DND-41 (cell line): ENCODE measurements around the gene TSPOAP1.

Experiments used
- EZH2 ChIP-seq: IDR thresholded peaks from 3 replicates; pipeline ENCODE4 v1.6.1; 2012; ENCODE audit warnings: borderline replicate concordance, low read depth, mild to moderate bottlenecking, moderate library complexity, low read length, inconsistent platforms; ENCODE audit not compliant: severe bottlenecking
- TF ChIP-seq, protein P1 (sequence below): IDR thresholded peaks from 2 replicates; pipeline ENCODE4 v1.5.1; 2012; ENCODE audit warnings: borderline replicate concordance, low read length, moderate library complexity, mild to moderate bottlenecking; ENCODE audit not compliant: poor library complexity, severe bottlenecking; ENCODE audit errors: extremely low read depth

DNA sequence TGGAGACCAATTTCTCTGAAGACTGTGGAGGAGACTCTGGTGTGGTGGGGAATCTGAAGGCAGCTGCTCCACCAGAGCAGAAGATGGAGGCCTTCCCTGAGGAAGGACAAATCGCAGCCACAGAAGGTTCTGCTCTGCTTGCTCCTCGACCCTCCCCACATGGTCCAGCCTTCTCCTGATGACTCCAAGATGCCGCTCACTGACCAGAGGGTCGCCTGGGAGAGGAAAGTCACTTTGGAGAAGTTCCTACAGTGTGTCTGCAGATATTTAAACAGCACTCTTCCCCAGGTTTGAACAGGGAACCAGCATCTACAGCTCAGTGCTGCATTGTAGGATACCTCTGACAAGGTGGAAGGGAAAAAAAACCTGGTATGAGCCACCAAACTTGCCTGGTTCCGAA is 44.4 kb upstream of the TSPOAP1 start:
- no peak for TF ChIP-seq EZH2
- TF ChIP-seq, protein P1, sequence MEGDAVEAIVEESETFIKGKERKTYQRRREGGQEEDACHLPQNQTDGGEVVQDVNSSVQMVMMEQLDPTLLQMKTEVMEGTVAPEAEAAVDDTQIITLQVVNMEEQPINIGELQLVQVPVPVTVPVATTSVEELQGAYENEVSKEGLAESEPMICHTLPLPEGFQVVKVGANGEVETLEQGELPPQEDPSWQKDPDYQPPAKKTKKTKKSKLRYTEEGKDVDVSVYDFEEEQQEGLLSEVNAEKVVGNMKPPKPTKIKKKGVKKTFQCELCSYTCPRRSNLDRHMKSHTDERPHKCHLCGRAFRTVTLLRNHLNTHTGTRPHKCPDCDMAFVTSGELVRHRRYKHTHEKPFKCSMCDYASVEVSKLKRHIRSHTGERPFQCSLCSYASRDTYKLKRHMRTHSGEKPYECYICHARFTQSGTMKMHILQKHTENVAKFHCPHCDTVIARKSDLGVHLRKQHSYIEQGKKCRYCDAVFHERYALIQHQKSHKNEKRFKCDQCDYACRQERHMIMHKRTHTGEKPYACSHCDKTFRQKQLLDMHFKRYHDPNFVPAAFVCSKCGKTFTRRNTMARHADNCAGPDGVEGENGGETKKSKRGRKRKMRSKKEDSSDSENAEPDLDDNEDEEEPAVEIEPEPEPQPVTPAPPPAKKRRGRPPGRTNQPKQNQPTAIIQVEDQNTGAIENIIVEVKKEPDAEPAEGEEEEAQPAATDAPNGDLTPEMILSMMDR = no peak
